ENCODE results near the gene GRM7.

Gene GRM7

DNA sequence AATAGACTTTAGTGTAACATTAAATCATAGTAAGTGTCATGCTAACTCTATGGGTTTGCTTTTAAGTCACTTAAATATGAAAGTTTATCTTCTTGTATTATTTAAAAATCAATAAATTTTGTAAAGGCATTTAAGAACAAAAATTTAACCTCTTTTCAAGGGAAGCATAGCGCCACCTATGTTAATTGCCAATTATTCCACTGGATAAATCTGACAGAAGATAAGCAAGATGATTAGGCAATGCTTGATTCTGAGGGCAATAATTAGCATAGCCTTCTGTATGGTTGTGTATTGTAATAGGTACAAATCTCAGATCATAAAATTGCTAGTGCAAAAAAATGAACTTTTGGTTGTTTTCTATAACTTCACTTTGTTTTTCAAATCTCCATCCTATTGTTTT lies 560.1 kb downstream of the GRM7 start:
- Histone ChIP-seq H3F3A (ENCODE audit: control insufficient read depth, insufficient read depth) (no peaks in the 10 kb centered on the region), H3K9me3 (ENCODE audit: control insufficient read depth, insufficient read depth, low read length) (no peaks in the 10 kb centered on the region), H3K27ac (ENCODE audit: low read depth, low read length) (no peak overlapping the region), H3K27me3 (ENCODE audit: control insufficient read depth, low read length) (no peaks in the 10 kb centered on the region), H3K4me3 (ENCODE audit: low read length) (no peak overlapping the region), H3K36me3 (ENCODE audit: control insufficient read depth, low read length) (no peaks in the 10 kb centered on the region), H3K79me2 (ENCODE audit: control insufficient read depth, low read length) (no peaks in the 10 kb centered on the region), H3K4me1 (ENCODE audit: control insufficient read depth, low read length) (no peaks in the 10 kb centered on the region), H4K20me1 (ENCODE audit: control insufficient read depth, insufficient read depth, low read depth, low read length) (no peaks in the 10 kb centered on the region), H3K4me2 (ENCODE audit: low read length) (no peak overlapping the region), H3K9me2 (replicated peaks; ENCODE audit: control insufficient read depth, low read length) (no peaks in the 10 kb centered on the region)
- no peak for TF ChIP-seq EZH2phosphoT487 (IDR thresholded peaks at IDR 0.05; ENCODE audit: borderline replicate concordance, low read length)
- TF ChIP-seq, protein P1, sequence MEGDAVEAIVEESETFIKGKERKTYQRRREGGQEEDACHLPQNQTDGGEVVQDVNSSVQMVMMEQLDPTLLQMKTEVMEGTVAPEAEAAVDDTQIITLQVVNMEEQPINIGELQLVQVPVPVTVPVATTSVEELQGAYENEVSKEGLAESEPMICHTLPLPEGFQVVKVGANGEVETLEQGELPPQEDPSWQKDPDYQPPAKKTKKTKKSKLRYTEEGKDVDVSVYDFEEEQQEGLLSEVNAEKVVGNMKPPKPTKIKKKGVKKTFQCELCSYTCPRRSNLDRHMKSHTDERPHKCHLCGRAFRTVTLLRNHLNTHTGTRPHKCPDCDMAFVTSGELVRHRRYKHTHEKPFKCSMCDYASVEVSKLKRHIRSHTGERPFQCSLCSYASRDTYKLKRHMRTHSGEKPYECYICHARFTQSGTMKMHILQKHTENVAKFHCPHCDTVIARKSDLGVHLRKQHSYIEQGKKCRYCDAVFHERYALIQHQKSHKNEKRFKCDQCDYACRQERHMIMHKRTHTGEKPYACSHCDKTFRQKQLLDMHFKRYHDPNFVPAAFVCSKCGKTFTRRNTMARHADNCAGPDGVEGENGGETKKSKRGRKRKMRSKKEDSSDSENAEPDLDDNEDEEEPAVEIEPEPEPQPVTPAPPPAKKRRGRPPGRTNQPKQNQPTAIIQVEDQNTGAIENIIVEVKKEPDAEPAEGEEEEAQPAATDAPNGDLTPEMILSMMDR (IDR thresholded peaks at IDR 0.05; ENCODE audit: low read depth, low read length, poor library complexity, severe bottlenecking), result peak; percentile 21

DNA sequence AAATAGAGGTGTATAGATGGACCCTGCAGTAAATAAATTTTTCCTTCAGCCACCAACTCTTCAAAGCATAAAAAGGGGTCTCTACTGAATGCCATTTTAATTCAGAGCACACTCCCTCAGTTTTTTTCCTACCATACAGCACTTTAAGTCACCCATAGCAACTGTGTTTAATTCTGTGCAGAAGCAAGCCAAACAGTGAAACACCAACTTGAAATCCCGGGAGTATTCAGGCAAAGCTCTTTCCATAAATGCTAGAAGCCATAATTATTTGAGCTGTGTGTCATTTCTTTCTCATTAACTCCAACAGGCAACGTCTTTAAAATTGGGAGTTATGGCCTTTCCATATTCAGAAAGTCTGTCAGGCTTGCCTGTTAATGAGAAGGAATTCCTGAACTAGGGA lies 562.1 kb downstream of the GRM7 start:
- H3K9me2 ChIP-seq (replicated peaks; ENCODE audit: control insufficient read depth, low read length), result no peaks in the 10 kb centered on the region
- H3K4me2 ChIP-seq (ENCODE audit: low read length), result no peak overlapping the region
- H4K20me1 ChIP-seq (ENCODE audit: control insufficient read depth, insufficient read depth, low read depth, low read length), result no peaks in the 10 kb centered on the region
- no peaks in the 10 kb centered on the region for H3K27me3 ChIP-seq (ENCODE audit: control insufficient read depth, low read length)
- H3K79me2 ChIP-seq (ENCODE audit: control insufficient read depth, low read length), result no peaks in the 10 kb centered on the region
- no peak overlapping the region for H3K27ac ChIP-seq (ENCODE audit: low read depth, low read length)
- no peaks in the 10 kb centered on the region for H3K4me1 ChIP-seq (ENCODE audit: control insufficient read depth, low read length)
- no peak overlapping the region for H3K4me3 ChIP-seq (ENCODE audit: low read length)
- H3F3A ChIP-seq (ENCODE audit: control insufficient read depth, insufficient read depth), result no peaks in the 10 kb centered on the region
- H3K36me3 ChIP-seq (ENCODE audit: control insufficient read depth, low read length), result no peaks in the 10 kb centered on the region
- TF ChIP-seq EZH2phosphoT487 (IDR thresholded peaks at IDR 0.05; ENCODE audit: borderline replicate concordance, low read length), result no peak
- TF ChIP-seq, protein P1 (IDR thresholded peaks at IDR 0.05; ENCODE audit: low read depth, low read length, poor library complexity, severe bottlenecking), result no peak
- H3K9me3 ChIP-seq (ENCODE audit: control insufficient read depth, insufficient read depth, low read length), result no peaks in the 10 kb centered on the region

DNA sequence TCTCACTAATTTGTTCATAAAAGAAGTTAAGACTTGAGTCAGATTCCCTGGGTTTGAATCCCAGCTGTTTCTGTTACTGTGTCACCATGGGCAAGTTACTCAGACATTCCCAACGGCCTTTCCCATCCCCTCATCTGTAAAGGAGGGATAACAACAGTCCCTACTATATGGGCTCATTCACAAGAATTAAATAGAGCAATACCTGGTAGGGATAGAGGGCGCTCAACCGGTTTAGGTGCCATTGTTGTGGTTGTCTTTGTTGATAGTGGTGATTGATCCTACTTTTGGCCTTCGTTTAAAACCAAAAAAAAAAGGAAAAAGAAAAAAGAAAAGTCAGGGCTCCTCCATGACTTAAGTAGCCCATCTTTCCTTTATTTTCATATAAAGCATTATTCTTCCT lies 563.1 kb downstream of the GRM7 start:
- Histone ChIP-seq H3K36me3 (ENCODE audit: control insufficient read depth, low read length) (no peaks in the 10 kb centered on the region), H3K79me2 (ENCODE audit: control insufficient read depth, low read length) (no peaks in the 10 kb centered on the region), H4K20me1 (ENCODE audit: control insufficient read depth, insufficient read depth, low read depth, low read length) (no peaks in the 10 kb centered on the region), H3K9me3 (ENCODE audit: control insufficient read depth, insufficient read depth, low read length) (no peaks in the 10 kb centered on the region), H3K27ac (ENCODE audit: low read depth, low read length) (no peak overlapping the region), H3K9me2 (replicated peaks; ENCODE audit: control insufficient read depth, low read length) (no peaks in the 10 kb centered on the region), H3K27me3 (ENCODE audit: control insufficient read depth, low read length) (no peaks in the 10 kb centered on the region), H3K4me3 (ENCODE audit: low read length) (no peak overlapping the region), H3K4me2 (ENCODE audit: low read length) (no peak overlapping the region), H3F3A (ENCODE audit: control insufficient read depth, insufficient read depth) (no peaks in the 10 kb centered on the region), H3K4me1 (ENCODE audit: control insufficient read depth, low read length) (no peaks in the 10 kb centered on the region)
- TF ChIP-seq, protein P1 (IDR thresholded peaks at IDR 0.05; ENCODE audit: low read depth, low read length, poor library complexity, severe bottlenecking), result no peak
- TF ChIP-seq EZH2phosphoT487 (IDR thresholded peaks at IDR 0.05; ENCODE audit: borderline replicate concordance, low read length), result no peak

Data from DOHH2 (cell line).